Ovary (tissue), 9 donors: ENCODE results near the gene SLC48A1. TPM values are rescaled to one million over a fixed set of nuclear protein-coding genes. Genes with fewer than 3 reads are reported as not detected.

Source experiments
- DNase-seq, 5 donors: peaks; one replicate each; pipeline ENCODE4 v3.0.0-alpha.2; 2019 to 2020
- H3K27ac ChIP-seq, 2 donors: fragments of 200-600 bp; one replicate each; pipeline versions ENCODE4 v1.5.1 to v1.8.0; 2019 to 2022
- H3K27me3 ChIP-seq: fragments of 200-600 bp; one replicate; pipeline ENCODE4 v1.8.0; 2022
- H3K36me3 ChIP-seq: fragments of 200-600 bp; sonication (generic); one replicate; pipeline ENCODE4 v1.5.1; 2019
- H3K4me1 ChIP-seq: one replicate; pipeline ENCODE4 v1.8.1; 2013; ENCODE audit warnings: mild to moderate bottlenecking, moderate library complexity; ENCODE audit not compliant: insufficient read depth
- H3K4me3 ChIP-seq: fragments of 200-600 bp; sonication (generic); one replicate; pipeline ENCODE4 v1.5.1; 2017
- H3K9me3 ChIP-seq, 2 donors: fragments of 200-600 bp in 1 of 2; sonication (generic) in 1 of 2; one replicate each; pipeline versions ENCODE4 v1.5.1 to v1.8.1; 2013 to 2019; ENCODE audit warnings: mild to moderate bottlenecking in 1 of 2, moderate library complexity in 1 of 2
- EP300 ChIP-seq: sonication (generic); formaldehyde crosslinking; IDR thresholded peaks from one replicate; pipeline ENCODE4 v1.6.1; 2017; ENCODE audit warnings: antibody characterized with exemption
- POLR2A ChIP-seq: fragments of 450-650 bp; IDR thresholded peaks from one replicate; pipeline ENCODE4 v1.6.1; 2017; ENCODE audit warnings: antibody characterized with exemption, mild to moderate bottlenecking, moderate library complexity
- WGBS, 3 donors: extraction: QIAGEN DNeasy Blood & Tissue Kit in 1 of 3; methylation state at CpG; one replicate each; pipeline versions ENCODE4 v1.1.5 to v1.1.7; 2013 to 2017; 5-methylcytosine and 5-hydroxymethylcytosine counted together
- intact Hi-C, 4 donors: fragments of 100-400 bp; cut with DNase I; formaldehyde crosslinking; loops; one replicate each; pipeline versions ENCODE4 v1.11.0 to v1.15.1; 2022 to 2023
- polyA plus RNA-seq, 2 donors: library from polyadenylated mRNA; stranded (reverse); fragments of 200-250 nt in 1 of 2; fragments of 350-450 nt in 1 of 2; fragmentation: Illumina TruSeq in 1 of 2; extraction: RNeasy Lipid Tissue Mini Kit (QIAGEN cat#74804) in 1 of 2; gene quantifications; one replicate each; pipeline ENCODE4 v1.2.3, GENCODE V29; 2013 to 2014
- total RNA-seq, 7 donors: library from RNA; depleted of rRNA in 2 of 7; stranded (reverse); fragments of >200 nt in 2 of 7; fragmentation: NEBNext Ultra II Directional in 3 of 7; extraction: Animal tissue kit (Norgen Biotek cat#: 25700) in 3 of 7; gene quantifications; one replicate each; pipeline versions ENCODE4 v1.1.0 to v1.2.4, GENCODE V29; 2016 to 2023
- TF ChIP-seq, protein P1 (sequence below), 3 donors: fragments of 450-650 bp in 2 of 3; fragments of 200-600 bp in 1 of 3; IDR thresholded peaks; one replicate each; pipeline versions ENCODE4 v1.5.1 to v1.8.0; 2016 to 2022; ENCODE audit warnings: antibody characterized with exemption in 3 of 3, mild to moderate bottlenecking in 1 of 3
- donor health status: DM: no; HTN: no; CAD: no; lungs with moderate emphysema.
- donor health status: DM: no; HTN: no; CAD: no.
- donor health status: Bipolar disorder and iron deficiency.
- donor health status: DM: yes; HTN: yes; CAD: no.
- donor health status: DM: no; HTN: no; CAD: no.
- donor health status: DM: yes; HTN: yes; CAD: no.

SLC48A1 gene
- total and polyA plus RNA-seq, 9 donors = 24.1 to 143 (median 68.7) TPM

DNA sequence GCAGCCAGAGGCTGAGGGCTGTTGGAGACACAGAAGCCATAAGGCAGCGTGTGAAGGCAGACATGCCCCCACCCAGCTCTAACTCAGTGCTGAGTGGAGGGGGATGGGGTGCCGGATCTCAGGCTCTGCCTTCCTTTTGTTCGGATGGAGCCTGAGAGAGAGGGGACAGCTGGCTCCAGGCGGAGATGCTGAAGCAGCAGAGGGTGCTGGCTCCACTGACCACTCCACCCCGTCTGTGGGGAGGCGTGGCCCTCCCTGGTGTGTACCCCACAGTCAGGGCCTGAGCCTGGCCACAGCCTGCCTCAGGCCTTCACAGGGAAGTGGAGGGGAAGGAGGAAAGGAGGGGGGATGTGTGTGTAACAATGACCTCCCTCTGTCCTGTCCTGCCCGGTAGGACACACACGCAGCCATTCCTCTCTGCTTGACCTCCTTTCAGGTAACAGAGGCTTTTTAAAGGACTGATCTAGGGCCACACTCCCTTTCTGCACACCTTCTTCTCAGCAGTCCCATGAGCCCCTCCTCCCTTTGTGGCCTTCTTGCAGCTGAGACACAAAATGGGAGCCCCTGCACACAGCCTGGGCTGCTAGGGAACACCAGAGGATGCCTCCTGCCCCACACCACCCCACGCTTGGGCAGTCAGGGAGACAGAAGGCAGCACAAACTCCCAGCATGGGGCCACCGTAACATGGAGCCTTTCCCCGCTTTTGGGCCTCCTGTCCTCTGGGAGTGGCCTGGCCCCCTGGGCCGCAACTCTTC is 38.1 kb upstream of the SLC48A1 start:
- peaks cover 41% of the 10 kb centered on the region for H3K4me1 ChIP-seq
- H3K27me3 ChIP-seq = no peaks in the 10 kb centered on the region
- peak; percentile 60 to 75 (median 70) for DNase-seq
- no peaks in the 10 kb centered on the region for H3K36me3 ChIP-seq
- no peak overlapping the region for H3K4me3 ChIP-seq
- no peaks in the 10 kb centered on the region for H3K9me3 ChIP-seq
- 44 to 54% (median 53%) methylated on average over 12 of the region's 12 CpGs for whole genome bisulfite sequencing, 3 donors
- intact Hi-C loops = loop anchor here in 2 of 4 donors (5.0 to 10.0 kb wide), 2 partner anchors 42 to 100 kb away; no protein-coding TSS in a partner anchor
- H3K27ac ChIP-seq = peak overlapping the region; percentile 11 to 91
- TF ChIP-seq, protein P1, sequence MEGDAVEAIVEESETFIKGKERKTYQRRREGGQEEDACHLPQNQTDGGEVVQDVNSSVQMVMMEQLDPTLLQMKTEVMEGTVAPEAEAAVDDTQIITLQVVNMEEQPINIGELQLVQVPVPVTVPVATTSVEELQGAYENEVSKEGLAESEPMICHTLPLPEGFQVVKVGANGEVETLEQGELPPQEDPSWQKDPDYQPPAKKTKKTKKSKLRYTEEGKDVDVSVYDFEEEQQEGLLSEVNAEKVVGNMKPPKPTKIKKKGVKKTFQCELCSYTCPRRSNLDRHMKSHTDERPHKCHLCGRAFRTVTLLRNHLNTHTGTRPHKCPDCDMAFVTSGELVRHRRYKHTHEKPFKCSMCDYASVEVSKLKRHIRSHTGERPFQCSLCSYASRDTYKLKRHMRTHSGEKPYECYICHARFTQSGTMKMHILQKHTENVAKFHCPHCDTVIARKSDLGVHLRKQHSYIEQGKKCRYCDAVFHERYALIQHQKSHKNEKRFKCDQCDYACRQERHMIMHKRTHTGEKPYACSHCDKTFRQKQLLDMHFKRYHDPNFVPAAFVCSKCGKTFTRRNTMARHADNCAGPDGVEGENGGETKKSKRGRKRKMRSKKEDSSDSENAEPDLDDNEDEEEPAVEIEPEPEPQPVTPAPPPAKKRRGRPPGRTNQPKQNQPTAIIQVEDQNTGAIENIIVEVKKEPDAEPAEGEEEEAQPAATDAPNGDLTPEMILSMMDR (IDR thresholded peaks at IDR 0.05) = no peak
- TF ChIP-seq POLR2A (no peak), EP300 (no peak)

DNA sequence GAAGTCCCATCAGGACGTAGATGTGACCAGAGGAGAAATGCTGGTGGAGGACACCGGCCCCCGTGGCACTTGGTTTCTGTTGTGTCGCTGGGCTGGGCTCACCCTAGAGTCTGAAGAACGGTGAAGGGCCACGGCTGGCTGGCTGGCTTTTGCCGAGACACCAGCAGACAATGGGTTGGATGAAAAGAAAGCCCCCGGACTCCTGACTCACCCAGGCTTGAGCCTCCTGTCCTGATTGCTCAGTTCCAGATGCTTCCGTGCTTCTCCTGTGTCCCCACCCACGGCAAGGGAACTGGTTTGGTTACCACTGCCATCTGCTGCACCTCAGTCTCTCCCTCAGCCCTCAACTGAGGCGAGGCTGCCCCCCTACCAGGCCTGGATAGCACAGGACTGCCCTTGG is 37.4 kb upstream of the SLC48A1 start:
- DNase-seq = no peak
- Histone ChIP-seq H3K36me3 (no peaks in the 10 kb centered on the region), H3K4me3 (no peak overlapping the region), H3K27ac (peak overlapping the region; percentile 11 to 91), H3K4me1 (peaks cover 39% of the 10 kb centered on the region), H3K9me3 (no peaks in the 10 kb centered on the region), H3K27me3 (no peaks in the 10 kb centered on the region)
- WGBS, 3 donors = 83 to 87% (median 84%) methylated on average over 11 of the region's 11 CpGs
- intact Hi-C loops = loop anchor here in 2 of 4 donors (5.0 to 10.0 kb wide), 2 partner anchors 42 to 99 kb away; no protein-coding TSS in a partner anchor
- no peak for TF ChIP-seq POLR2A
- TF ChIP-seq, protein P1 (IDR thresholded peaks at IDR 0.05) = no peak
- no peak for TF ChIP-seq EP300

DNA sequence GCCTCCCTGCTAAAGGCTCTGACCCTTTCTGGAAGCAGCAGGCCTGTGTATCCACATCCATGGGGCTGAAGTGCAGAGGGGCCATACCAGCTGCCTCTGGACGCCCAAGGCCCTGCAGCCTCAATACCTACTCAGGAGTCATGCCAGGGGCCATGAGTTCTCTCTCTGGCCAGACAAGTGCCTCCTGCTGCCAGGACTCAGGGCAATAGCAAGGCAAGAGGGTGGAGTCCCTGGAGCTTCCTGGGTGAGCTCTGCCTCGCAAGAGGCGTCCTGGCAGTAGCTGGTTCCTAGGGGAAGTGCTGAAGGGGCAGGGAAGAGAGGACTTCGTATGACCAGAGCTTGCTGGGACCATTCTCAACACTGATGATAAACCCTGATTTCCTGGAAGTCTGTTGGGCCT is 36.8 kb upstream of the SLC48A1 start:
- peaks cover 39% of the 10 kb centered on the region for H3K4me1 ChIP-seq
- TF ChIP-seq, protein P1 (IDR thresholded peaks at IDR 0.05) = no peak
- no peak for TF ChIP-seq EP300
- no peak for TF ChIP-seq POLR2A
- no peaks in the 10 kb centered on the region for H3K27me3 ChIP-seq
- DNase-seq = no peak
- peak overlapping the region; percentile 11 to 91 for H3K27ac ChIP-seq
- no peak overlapping the region for H3K4me3 ChIP-seq
- no peaks in the 10 kb centered on the region for H3K9me3 ChIP-seq
- intact Hi-C loops = loop anchor here in 2 of 4 donors (5.0 to 10.0 kb wide), 2 partner anchors 41 to 99 kb away; no protein-coding TSS in a partner anchor
- WGBS, 3 donors = 54 to 75% (median 64%) methylated on average over 4 of the region's 4 CpGs
- no peaks in the 10 kb centered on the region for H3K36me3 ChIP-seq

DNA sequence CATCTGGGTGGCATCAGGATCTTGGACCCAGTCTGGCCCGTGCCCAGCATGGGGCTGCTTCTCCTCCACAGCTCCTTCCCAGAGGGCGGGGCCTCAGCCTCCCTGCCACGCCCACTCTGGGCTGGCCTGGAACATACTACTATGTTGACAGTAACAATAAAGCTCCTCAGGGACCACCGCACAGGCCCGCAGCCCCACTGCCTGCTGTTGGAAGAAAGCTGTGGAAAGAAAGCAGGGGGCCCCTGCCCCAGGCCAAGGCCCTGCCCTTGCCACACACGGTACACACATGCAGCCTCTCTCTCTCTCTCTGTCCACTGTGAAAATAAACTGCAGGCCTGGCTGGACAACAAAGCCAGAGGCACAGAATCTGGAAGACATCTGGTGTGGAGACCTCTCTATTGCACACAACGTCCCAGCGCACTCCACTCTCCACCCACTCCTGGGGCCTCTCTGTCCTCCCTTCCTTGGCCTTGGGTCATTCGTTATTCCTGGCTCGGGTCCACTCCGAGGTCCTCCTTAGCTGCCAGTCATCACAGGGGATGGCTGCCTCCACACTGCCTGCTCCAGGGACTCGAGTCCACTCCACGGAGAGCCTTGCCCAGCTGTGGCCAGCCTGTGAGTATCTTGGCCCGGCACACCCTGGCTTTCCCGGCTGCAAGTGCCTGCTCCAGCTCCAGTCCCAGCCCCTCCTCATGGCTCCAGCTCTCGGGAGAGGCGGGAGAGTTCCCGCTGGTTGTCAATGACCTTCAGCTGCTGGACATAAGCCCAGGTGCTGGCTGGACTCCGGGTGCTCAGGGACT is 36.0 kb upstream of the SLC48A1 start:
- Histone ChIP-seq H3K27me3 (no peaks in the 10 kb centered on the region), H3K9me3 (no peaks in the 10 kb centered on the region), H3K27ac (peak overlapping the region; percentile 68 to 91), H3K4me1 (peaks cover 37% of the 10 kb centered on the region), H3K4me3 (no peak overlapping the region), H3K36me3 (no peaks in the 10 kb centered on the region)
- DNase-seq = peak; percentile 94 to 98 (median 96)
- peak; percentile 34 for TF ChIP-seq POLR2A
- no peak for TF ChIP-seq EP300
- TF ChIP-seq, protein P1 (IDR thresholded peaks at IDR 0.05) = peak in 1 of 3 donors; percentile 6
- intact Hi-C loops = loop anchor here in 2 of 4 donors (5.0 to 10.0 kb wide), 2 partner anchors 40 to 98 kb away; no protein-coding TSS in a partner anchor
- 2 to 5% (median 4%) methylated on average over 19 of the region's 19 CpGs for WGBS, 3 donors
